OCI-M2 (cell line): ENCODE measurements around the gene SBF2.
A peak's percentile ranks its signal among the peaks of the same experiment; 100 is the strongest.
"Not testable (repeated sequence)": the region's sequence is repeated elsewhere in the genome, so short reads cannot be mapped to it uniquely, and the experiment has no call there.

Experiments
- DNase-seq: peaks from one replicate; lab custom pipeline; 2025; ENCODE audit not compliant: unreplicated experiment; lab: John Stamatoyannopoulos, UW

The SBF2 gene

DNA sequence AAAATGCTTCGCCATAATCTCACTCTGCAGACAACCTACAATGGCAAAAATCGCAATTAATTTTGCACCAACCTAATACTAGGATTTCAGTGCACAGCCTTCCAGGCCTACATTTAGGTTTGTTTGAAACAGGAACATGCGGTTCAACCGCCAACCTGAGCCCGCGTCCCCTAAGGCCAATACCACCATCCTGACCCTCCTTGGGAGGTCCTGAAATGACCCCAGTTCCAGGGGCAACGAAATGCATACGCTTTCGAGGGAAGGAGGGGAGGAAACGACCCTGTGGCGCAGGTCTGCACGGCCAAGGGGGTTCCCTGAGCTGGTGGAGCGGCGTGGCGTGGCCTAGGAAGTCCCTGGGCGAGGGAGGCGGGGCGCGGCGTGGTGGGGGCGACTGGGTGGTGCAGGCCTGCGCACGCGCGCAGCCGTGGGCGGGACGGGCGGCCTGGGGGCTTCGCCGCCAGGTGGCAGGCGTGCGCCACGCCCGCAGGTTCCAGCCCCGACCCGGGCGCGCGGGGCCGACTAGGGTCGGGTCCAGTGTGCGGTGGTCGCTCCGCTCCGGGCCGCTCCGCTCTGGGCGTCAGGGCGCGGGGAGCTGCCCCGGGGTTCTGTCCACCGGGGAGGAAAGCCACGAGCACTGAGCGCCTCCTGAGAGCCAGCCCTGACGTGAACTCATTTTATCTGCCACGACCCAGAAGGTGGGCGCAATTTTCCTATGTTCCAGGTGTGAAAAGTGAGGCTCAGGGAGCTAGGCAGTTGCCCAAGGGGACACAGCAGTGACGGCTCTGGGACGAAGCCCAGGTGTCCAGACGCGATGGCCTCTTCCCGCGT lies 536.0 kb downstream of the SBF2 start:
- peak; percentile 8 for DNase-seq

DNA sequence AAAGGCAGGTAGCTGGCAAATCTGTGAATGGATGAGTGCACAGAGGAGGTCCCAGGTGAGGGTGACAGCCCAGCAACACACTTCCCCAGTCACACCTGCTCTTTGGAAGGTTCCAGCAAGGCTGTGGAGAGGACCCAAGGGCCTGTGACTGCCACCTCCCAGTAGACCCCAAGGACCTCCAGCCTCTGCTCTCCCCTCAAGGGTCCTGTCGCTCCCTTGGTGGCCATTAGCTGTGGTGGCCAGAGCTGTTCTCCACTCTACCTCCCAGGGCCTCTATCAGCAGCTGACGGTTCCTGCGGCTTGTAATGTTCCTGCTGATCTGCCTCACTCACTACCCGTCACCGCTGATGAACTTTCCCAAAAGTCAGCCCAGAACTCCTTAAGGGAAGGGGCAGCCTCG lies 537.1 kb downstream of the SBF2 start:
- DNase-seq = no peak

DNA sequence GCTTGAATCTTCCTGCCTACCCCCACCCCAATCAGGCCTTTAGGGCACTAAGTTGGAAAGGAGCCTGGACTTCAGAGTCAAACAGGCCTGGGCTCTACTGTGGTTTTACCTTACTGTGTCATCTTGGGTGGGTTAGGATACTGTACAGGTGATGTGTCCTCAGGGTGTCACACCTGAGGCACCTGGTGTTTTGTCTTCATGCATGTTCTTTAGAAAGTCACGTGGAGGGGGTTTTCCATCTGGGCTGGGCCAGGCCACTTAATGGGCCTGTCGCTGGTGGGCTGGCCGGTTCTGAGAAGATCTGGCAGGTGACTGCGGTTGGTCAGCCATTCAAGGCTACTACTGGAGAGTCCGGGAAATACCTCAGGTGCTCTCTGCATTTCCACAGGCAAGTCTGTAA lies 537.6 kb downstream of the SBF2 start:
- no peak for DNase-seq

DNA sequence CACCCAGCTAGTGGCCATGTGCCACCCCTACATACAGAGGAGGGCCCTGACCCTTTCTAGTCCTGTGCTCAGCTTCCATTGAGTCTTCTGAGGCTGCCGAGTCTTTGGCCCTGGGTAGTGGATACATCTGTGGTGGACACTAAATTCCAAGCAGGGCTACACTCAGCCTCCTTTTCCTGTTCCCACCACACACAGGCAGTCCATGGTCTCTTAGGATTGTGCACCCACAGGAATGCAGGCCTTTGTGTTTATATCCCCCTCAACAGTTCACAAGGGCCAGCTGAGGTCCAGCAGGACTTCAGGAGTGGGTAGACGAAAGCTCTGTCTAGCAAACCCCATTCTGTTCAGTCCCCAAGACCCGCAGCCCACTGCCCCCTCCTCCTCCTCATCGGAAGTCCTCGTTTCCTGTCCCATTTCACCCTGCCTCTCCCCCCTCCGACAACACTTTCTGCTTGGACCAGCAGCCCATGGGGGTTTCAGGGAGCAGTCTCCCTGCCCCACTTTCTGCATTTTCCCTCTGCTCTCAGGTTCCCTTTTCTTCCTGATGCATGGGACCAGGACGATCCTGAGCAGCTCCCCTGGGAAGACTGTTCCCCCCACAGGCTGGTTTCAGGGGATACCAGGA lies 538.3 kb downstream of the SBF2 start:
- DNase-seq = no peak

DNA sequence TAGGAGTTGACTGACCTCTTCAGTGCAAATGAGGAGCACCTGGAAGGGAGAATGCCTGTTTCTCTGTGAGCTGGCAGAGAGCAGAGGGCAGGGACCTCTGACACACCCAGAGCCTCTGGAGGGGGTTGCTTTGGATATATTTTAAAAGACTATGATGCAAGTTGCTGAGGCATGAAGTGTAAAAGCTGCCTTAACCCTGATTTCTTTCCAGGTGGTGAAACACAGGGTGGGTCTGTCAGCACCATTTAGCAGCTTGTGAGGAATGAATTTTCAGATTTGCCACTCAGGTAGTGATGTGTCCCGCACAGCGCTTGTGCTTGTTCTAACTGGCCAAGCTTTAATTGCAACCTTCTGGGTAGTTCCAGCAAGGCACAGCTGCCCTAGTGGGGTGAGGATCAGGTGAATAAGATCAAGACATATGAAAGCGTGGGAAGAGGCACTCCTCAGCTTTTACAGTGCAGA lies 540.0 kb downstream of the SBF2 start:
- no peak for DNase-seq

DNA sequence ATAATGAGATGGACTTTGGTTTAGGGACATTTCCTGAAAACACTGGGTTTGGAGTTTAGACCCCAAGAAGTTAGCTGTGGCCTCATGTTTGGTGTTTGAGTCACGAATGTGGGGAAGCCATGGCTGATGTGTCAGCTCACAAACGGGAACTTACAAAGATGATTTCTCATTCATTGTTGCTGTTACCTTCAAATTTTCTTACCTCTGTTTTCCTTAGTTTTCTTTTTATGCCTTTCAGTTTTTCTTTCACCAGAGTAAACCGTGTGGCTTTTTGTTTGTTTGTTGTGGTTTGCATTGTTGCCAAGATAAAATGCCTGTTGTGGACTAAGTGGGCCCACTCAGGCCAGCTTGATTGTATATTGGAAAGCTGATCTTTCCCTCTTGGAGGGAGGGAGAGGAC lies 541.0 kb downstream of the SBF2 start:
- no peak for DNase-seq

DNA sequence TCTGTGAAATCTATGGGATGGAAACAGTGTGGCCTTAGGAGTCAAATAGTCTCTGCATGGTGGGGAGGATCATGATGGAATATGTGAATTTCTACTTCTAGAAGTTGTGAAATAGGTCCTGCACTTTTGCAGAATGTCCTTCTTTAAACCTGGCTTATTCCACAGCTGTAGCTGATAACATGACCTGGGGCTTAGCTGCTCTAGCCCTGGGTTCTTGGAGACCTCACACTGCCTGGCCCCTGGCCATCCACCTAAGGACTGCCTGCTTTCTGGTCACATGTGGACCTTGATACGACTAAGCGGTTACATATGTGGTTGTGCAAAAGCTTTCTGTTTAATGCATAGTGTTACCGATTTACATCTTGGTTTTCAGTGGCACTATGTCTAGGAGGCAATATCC lies 541.9 kb downstream of the SBF2 start:
- no peak for DNase-seq

DNA sequence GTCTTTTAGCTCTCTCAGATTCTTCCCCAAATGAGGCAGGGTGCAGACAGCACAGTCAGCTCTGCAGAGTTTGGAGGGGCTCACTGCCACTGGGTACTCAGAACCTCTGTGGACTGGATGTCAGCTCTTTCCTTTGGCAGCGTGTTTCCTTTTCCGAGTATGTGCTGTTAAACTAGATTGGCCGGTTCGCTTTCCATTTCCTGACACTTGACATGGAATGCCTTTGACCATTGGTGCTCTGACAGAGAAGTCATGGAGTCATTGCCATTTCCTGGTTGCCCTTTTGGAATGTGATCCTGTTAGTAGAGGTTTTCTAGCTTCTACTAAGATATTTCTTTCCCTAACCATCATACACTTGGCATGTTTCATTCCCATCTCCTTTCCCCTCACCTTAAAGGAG lies 543.5 kb downstream of the SBF2 start:
- DNase-seq = no peak

DNA sequence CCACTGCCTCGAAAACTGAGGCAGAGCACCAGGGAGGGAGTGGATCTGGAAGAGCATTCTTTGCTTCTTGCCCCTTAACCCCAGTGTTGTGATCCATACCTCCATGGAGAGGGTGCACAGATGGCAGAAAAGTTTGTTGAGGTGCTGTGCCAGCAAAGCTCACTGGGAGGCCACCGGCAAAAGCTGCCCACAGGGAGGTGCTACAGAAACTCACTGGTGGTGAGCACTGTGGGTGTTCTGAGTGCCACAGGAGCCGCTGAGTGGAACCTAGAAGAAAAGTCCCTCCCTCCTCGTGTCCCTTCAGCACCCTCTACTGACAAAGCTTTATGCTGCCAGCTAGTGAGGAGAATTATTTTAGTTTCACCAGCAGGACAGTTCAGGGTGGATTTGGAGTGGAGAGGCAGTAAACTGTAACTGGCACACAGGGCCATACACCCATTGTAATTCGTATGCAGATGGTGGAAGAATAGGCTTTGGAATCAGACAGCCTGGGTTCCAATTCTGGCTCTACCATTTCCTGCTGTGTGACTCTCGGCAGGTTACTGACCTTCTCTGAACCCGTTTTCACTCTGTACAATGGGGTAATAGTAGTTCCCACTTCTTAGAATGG lies 545.6 kb downstream of the SBF2 start:
- no peak for DNase-seq

DNA sequence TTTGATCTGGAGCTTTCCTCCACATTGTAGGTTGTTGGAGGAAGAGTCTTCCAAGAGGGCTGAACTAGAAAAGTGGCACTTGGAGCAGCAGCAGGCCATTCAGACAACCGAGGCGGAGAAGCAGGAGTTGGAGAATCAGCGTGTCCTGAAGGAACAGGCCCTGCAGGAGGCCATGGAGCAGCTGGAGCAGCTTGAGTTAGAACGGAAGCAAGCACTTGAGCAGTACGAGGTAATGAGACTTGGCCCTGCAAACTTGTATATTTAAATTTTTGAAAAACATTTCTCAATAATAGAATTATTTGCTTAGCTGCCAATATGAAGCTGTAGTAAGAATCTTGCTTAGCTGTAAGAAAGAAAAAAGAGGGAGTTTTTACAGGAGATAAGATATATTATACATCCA lies 546.2 kb downstream of the SBF2 start:
- no peak for DNase-seq

DNA sequence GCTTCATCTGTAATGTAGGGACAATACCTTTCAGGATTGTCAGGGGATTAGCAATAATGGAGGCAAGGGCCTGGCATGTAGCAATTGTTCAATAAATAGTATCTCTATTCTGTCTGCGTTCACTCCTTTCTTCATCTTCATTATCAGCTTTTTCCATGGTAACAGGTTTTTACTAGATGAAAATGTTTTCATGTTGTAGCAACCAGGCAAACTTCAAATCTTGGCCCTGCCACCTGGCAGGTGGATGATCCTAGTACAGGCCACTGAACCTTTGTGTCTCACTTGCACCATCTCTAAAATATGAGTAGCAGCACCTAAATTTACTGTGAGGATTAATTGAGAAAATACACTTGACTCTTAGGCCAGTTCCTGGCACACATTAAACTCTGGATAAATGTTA lies 546.8 kb downstream of the SBF2 start:
- no peak for DNase-seq

DNA sequence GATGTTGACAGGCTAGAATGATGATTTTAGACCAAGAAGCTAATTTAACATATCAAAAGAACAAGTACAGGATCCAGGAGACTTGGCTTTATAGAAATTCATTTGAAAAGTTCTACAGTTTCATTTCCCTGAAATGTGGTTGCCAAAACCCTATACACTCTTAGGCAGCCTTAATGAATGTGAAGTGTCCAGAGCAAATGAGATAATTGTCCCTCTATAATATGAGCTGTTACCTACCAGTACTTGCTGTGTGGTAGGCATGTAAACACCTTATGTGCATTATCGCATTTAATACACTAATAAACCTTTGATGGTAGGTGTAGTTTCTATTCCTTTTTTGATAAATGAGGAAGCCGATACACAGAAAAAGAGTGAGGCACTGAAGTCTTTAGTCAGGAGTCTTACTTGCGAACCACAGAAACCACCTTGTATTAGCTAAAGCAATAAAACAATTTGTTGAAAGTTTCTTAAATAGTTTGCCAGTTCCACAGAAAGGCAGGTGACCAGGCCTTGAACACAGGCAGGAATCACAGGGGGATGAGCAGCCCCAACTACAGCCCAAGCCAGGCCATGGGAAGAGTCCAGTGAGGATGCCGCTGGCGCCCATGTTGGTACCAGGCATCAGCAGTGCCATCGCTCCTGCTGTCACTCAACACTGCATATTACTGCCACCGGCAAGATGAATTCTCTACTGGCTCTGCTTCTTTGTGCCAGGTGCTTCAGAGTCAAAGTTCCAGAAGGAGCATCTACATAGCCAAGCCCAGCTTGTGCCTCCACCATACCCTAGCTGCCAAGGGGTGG lies 548.4 kb downstream of the SBF2 start:
- DNase-seq = no peak

DNA sequence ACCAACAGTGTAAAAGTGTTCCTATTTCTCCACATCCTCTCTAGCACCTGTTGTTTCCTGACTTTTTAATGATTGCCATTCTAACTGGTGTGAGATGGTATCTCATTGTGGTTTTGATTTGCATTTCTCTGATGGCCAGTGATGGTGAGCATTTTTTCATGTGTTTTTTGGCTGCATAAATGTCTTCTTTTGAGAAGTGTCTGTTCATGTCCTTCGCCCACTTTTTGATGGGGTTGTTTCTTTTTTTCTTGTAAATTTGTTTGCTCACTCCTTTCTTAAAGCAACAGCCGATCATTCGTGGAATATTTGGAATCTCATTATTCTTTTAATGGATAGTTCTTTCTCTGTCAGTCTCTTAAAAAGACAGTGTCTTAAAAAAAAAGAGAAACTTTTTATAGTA lies 550.5 kb downstream of the SBF2 start:
- DNase-seq = not testable (repeated sequence)

DNA sequence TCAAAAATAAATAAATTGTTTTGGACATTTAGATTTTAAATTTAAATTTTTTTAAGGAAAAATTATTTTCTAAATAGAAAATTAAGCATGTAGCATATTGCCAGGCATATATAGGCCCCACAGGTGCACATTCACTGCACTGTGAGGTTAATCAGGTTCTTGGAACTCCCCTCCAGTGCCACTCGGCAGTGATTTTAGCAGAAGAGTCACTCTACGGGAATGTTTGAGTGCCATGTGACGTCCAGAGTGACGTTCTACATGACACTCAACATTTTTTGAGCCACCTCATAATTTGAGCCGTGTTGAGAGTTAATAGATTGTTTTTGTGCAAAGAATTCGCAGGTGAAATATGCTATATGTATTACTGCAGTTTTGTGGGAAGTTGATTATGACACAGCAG lies 552.8 kb downstream of the SBF2 start:
- no peak for DNase-seq

DNA sequence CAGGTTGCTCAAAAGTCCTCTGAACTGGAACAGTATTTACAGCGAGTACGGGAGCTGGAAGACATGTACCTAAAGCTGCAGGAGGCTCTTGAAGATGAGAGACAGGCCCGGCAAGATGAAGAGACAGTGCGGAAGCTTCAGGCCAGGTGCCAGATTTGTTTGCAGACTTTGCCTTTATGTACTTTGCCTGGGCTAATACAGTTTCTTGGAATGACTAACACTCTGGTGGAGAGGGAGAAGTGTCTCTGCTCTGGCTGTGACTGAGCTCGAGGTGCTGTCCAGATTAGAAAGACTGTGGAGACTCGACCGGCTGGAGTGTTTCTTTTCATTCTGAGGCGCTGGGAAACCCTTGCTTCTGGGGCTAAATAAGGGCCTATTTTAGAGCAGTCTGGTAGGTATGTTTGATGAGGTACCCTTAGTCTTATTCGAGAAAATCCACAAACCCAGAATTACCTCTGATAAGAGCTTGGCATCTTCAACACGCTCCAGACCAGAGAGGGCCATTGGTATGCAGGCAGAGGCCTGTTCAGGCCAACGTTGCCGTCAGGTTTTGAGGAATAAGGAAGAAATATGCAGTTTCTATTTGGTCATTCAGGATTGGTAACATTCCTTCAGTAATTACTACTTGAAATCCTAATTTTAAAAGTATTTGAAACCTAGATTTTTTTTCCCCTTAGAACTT lies 553.7 kb downstream of the SBF2 start:
- no peak for DNase-seq

DNA sequence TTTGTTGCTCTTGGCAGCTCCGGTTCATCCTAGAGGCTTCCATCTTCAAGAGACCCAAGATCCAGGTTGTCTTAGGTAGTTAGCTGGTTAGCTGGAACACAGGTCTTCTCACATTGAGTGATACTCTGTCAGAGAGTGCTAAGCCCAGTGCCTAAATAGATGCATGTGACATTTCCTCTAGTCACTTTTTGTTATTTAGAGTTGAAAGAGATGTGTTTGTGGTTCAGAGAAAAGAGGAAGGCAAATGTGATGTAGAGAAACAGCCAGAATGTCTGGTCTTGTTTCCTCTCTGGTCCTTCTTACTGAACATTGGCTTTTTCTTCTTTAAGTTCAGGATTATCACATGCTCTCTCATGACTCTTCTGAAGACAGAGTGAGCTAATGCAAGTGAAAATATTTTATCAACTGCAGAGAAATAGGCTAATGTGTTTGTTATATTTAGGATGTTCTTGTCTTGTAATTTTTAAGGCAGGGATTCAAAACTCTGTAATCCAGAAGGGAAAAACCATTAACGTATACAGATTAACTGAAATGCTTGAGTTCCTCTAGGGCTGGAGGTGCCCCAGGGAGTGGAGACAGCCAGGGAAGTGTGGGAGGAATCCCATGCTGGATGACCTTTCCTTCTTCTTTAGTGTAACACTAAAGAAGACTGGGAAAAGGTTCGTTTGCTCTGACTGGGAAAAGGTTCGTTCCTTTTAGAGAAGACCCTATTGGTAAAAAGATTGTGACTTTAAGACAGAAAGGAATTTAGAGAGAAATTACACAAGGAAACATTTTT lies 554.7 kb downstream of the SBF2 start:
- no peak for DNase-seq

DNA sequence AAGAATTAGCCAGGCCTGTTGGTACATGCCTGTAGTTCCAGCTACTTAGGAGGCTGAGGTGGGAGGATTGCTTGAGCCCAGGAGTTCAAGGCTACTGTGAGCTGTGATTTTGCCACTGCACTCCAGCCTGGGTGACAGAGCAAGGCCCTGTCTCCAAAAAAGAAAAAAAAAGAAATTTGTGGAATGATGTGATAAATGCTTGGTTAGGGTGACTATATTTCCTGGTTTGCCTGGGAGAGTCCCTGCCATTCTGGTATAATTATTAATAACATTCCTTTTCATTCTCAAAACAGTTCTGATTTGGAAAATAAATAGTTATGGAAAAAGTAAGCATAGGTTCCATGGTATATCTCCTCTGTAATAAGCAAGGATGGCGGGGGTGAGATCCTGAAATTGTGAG lies 555.3 kb downstream of the SBF2 start:
- DNase-seq = no peak

DNA sequence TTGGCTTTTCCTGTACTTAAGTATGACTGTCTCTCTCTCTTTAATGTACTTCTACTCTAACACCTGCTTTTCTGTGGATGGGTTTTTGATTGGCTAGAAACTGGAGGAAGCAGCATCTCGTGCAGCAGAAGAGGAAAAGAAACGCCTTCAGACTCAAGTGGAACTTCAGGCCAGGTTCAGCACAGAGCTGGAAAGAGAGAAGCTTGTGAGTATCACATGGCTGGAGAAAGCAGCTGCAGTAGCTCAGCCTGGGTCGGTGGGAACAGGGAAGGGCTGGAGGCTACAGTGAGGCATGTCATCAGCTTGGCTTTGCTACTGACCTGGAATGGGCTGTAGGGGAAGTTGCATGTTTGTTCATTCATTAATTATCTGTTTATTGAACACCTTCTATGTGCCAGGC lies 555.9 kb downstream of the SBF2 start:
- DNase-seq = no peak

DNA sequence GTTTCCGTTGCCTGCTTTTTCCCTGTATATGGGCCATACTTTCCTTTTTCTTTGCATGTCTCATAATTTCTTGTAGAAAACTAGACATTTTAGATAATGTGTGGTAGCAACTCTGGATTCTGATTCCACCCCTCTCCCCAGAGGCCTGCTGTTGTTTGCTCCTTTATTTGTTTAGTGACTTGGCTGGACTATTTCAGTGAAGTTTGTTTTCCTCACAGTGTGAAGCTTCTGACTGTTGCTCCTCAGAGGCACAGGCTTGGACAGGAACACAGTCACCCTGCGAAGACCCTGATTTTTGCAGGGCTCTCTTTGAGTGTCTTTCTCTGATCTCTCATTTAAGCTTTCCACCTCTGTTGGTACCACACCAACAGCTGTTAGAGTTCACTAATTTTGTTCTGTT lies 557.7 kb downstream of the SBF2 start:
- DNase-seq = no peak

DNA sequence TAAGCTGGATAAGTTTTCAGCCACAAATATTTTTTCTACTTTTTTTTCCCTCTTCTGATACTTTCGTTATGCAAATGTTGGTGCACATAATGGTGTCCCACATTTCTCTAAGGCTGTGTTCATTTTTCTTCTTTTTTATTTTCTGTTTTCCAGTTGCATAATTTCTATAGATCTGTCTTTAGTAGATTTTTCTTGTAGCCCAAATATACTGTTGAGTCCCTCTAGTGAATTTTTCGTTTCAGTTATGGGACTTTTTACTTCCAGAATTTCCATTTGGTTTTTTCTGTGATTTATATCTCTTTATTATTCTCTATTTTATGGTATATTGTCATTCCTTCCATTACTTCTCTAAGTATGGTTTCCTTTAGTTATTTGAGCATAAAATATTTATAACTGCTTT lies 558.1 kb downstream of the SBF2 start:
- no peak for DNase-seq
